ENCODE measurements around the gene IL12A. TPM values are rescaled to one million over a fixed set of nuclear protein-coding genes. Genes with fewer than 3 reads are reported as not detected.

IL12A gene
- total and polyA plus RNA-seq, 2 of the 8 experiments (the other 6 are each of a cell fraction or from before 2014, with no cell fraction given), result 0.41 to 0.92 TPM

- TF ChIP-seq, protein P1, sequence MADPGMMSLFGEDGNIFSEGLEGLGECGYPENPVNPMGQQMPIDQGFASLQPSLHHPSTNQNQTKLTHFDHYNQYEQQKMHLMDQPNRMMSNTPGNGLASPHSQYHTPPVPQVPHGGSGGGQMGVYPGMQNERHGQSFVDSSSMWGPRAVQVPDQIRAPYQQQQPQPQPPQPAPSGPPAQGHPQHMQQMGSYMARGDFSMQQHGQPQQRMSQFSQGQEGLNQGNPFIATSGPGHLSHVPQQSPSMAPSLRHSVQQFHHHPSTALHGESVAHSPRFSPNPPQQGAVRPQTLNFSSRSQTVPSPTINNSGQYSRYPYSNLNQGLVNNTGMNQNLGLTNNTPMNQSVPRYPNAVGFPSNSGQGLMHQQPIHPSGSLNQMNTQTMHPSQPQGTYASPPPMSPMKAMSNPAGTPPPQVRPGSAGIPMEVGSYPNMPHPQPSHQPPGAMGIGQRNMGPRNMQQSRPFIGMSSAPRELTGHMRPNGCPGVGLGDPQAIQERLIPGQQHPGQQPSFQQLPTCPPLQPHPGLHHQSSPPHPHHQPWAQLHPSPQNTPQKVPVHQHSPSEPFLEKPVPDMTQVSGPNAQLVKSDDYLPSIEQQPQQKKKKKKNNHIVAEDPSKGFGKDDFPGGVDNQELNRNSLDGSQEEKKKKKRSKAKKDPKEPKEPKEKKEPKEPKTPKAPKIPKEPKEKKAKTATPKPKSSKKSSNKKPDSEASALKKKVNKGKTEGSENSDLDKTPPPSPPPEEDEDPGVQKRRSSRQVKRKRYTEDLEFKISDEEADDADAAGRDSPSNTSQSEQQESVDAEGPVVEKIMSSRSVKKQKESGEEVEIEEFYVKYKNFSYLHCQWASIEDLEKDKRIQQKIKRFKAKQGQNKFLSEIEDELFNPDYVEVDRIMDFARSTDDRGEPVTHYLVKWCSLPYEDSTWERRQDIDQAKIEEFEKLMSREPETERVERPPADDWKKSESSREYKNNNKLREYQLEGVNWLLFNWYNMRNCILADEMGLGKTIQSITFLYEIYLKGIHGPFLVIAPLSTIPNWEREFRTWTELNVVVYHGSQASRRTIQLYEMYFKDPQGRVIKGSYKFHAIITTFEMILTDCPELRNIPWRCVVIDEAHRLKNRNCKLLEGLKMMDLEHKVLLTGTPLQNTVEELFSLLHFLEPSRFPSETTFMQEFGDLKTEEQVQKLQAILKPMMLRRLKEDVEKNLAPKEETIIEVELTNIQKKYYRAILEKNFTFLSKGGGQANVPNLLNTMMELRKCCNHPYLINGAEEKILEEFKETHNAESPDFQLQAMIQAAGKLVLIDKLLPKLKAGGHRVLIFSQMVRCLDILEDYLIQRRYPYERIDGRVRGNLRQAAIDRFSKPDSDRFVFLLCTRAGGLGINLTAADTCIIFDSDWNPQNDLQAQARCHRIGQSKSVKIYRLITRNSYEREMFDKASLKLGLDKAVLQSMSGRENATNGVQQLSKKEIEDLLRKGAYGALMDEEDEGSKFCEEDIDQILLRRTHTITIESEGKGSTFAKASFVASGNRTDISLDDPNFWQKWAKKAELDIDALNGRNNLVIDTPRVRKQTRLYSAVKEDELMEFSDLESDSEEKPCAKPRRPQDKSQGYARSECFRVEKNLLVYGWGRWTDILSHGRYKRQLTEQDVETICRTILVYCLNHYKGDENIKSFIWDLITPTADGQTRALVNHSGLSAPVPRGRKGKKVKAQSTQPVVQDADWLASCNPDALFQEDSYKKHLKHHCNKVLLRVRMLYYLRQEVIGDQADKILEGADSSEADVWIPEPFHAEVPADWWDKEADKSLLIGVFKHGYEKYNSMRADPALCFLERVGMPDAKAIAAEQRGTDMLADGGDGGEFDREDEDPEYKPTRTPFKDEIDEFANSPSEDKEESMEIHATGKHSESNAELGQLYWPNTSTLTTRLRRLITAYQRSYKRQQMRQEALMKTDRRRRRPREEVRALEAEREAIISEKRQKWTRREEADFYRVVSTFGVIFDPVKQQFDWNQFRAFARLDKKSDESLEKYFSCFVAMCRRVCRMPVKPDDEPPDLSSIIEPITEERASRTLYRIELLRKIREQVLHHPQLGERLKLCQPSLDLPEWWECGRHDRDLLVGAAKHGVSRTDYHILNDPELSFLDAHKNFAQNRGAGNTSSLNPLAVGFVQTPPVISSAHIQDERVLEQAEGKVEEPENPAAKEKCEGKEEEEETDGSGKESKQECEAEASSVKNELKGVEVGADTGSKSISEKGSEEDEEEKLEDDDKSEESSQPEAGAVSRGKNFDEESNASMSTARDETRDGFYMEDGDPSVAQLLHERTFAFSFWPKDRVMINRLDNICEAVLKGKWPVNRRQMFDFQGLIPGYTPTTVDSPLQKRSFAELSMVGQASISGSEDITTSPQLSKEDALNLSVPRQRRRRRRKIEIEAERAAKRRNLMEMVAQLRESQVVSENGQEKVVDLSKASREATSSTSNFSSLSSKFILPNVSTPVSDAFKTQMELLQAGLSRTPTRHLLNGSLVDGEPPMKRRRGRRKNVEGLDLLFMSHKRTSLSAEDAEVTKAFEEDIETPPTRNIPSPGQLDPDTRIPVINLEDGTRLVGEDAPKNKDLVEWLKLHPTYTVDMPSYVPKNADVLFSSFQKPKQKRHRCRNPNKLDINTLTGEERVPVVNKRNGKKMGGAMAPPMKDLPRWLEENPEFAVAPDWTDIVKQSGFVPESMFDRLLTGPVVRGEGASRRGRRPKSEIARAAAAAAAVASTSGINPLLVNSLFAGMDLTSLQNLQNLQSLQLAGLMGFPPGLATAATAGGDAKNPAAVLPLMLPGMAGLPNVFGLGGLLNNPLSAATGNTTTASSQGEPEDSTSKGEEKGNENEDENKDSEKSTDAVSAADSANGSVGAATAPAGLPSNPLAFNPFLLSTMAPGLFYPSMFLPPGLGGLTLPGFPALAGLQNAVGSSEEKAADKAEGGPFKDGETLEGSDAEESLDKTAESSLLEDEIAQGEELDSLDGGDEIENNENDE (IDR thresholded peaks at IDR 0.05; ENCODE audit: insufficient replicate concordance, low read length), result no peak
- TF ChIP-seq RBBP5 (IDR thresholded peaks at IDR 0.05; ENCODE audit: borderline replicate concordance, low read depth, low read length), result no peak
- TF ChIP-seq SP1 (IDR thresholded peaks at IDR 0.05; ENCODE audit: low read depth, low read length), result no peak
- no peak for TF ChIP-seq JUND (IDR thresholded peaks at IDR 0.05; ENCODE audit: low read length)
- TF ChIP-seq NRF1 (IDR thresholded peaks at IDR 0.05; ENCODE audit: low read depth, low read length), result no peak
- no peak for TF ChIP-seq SUZ12 (IDR thresholded peaks at IDR 0.05; ENCODE audit: low read length)
- TF ChIP-seq SAP30 (IDR thresholded peaks at IDR 0.05; ENCODE audit: insufficient read depth, insufficient replicate concordance, low read length), result no peak
- no peak for TF ChIP-seq GTF2F1 (IDR thresholded peaks at IDR 0.05; ENCODE audit: borderline replicate concordance, low read depth, low read length)
- no peak for TF ChIP-seq TCF12 (IDR thresholded peaks at IDR 0.05; ENCODE audit: low read depth, low read length)
- TF ChIP-seq ASH2L (IDR thresholded peaks at IDR 0.05; ENCODE audit: low read length), result no peak
- no peak for TF ChIP-seq GABPA (IDR thresholded peaks at IDR 0.05; ENCODE audit: borderline replicate concordance, insufficient read depth, low read length)
- no peak for TF ChIP-seq TAF1 (IDR thresholded peaks at IDR 0.05; ENCODE audit: low read depth, low read length)
- TF ChIP-seq KDM1A (IDR thresholded peaks at IDR 0.05; ENCODE audit: borderline replicate concordance, low read length), result no peak
Measured at GRCh38 chr3:160041465-160041864, 52.8 kb downstream of the IL12A start (continued).
